SK-N-SH treated with all-trans-retinoic acid at 6 μM for 48 hours (cell line): ENCODE measurements around the gene TBL1XR1.
"Not testable (repeated sequence)": the region's sequence is repeated elsewhere in the genome, so short reads cannot be mapped to it uniquely, and the experiment has no call there.

Source experiments
- ATAC-seq: fragments of 200-7000 bp; cut with Tn5 transposase; 3 replicates; pipeline ENCODE4 v1.9.1; 2020; ENCODE audit warnings: mild to moderate bottlenecking, moderate library complexity
- ARNTL ChIP-seq: fragments of 450-650 bp; formaldehyde crosslinking; IDR thresholded peaks from 2 replicates; pipeline ENCODE4 v1.5.0; 2020; ENCODE audit warnings: low read depth, mild to moderate bottlenecking, moderate library complexity, borderline replicate concordance
- CREB5 ChIP-seq: fragments of 250-450 bp; sonication (Bioruptor Pico); IDR thresholded peaks from 2 replicates; pipeline ENCODE4 v1.5.1; 2020; ENCODE audit warnings: low read depth, mild to moderate bottlenecking, moderate library complexity
- CSDC2 ChIP-seq: fragments of 250-450 bp; sonication (Bioruptor Pico); IDR thresholded peaks from 2 replicates; pipeline ENCODE4 v1.5.0; 2020; ENCODE audit warnings: mild to moderate bottlenecking, moderate library complexity
- ESRRG ChIP-seq: fragments of 250-450 bp; sonication (Bioruptor Pico); IDR thresholded peaks from 2 replicates; pipeline ENCODE4 v1.6.1; 2021; ENCODE audit warnings: mild to moderate bottlenecking
- GLIS3 ChIP-seq: fragments of 250-450 bp; sonication (Bioruptor Pico); IDR thresholded peaks from 2 replicates; pipeline ENCODE4 v1.5.0; 2020; ENCODE audit warnings: mild to moderate bottlenecking, moderate library complexity
- ISL1 ChIP-seq: fragments of 250-450 bp; sonication (Bioruptor Pico); IDR thresholded peaks from 2 replicates; pipeline ENCODE4 v2.1.2; 2022; ENCODE audit warnings: mild to moderate bottlenecking, moderate library complexity
- OSR1 ChIP-seq: fragments of 250-450 bp; sonication (Bioruptor Pico); IDR thresholded peaks from 2 replicates; pipeline ENCODE4 v1.8.0; 2022; ENCODE audit warnings: moderate library complexity, mild to moderate bottlenecking, inconsistent platforms
- PPARA ChIP-seq: fragments of 250-450 bp; sonication (Bioruptor Pico); IDR thresholded peaks from 2 replicates; pipeline ENCODE4 v1.5.0; 2020; ENCODE audit warnings: mild to moderate bottlenecking, borderline replicate concordance
- RARB ChIP-seq: fragments of 250-450 bp; sonication (Bioruptor Pico); IDR thresholded peaks from 2 replicates; pipeline ENCODE4 v1.8.0; 2021; ENCODE audit warnings: mild to moderate bottlenecking, moderate library complexity
- SNAI2 ChIP-seq: fragments of 250-450 bp; sonication (Bioruptor Pico); IDR thresholded peaks from 2 replicates; pipeline ENCODE4 v1.5.0; 2020; ENCODE audit warnings: mild to moderate bottlenecking, moderate library complexity
- TCF4 ChIP-seq: fragments of 250-450 bp; sonication (Bioruptor Pico); IDR thresholded peaks from 2 replicates; pipeline ENCODE4 v1.8.0; 2021; ENCODE audit warnings: mild to moderate bottlenecking, moderate library complexity, borderline replicate concordance
- TOX ChIP-seq: fragments of 250-450 bp; sonication (Bioruptor Pico); IDR thresholded peaks from 2 replicates; pipeline ENCODE4 v1.8.0; 2021; ENCODE audit warnings: mild to moderate bottlenecking, moderate library complexity, borderline replicate concordance
- ZC3H10 ChIP-seq: fragments of 250-450 bp; sonication (Bioruptor Pico); IDR thresholded peaks from 2 replicates; pipeline ENCODE4 v1.5.1; 2021; ENCODE audit warnings: mild to moderate bottlenecking, moderate library complexity
- ZFP3 ChIP-seq: fragments of 250-450 bp; sonication (Bioruptor Pico); IDR thresholded peaks from 2 replicates; pipeline ENCODE4 v1.5.0; 2020; ENCODE audit warnings: mild to moderate bottlenecking, moderate library complexity
- ZFP30 ChIP-seq: fragments of 450-650 bp; formaldehyde crosslinking; IDR thresholded peaks from 2 replicates; pipeline ENCODE4 v1.5.0; 2022; ENCODE audit warnings: mild to moderate bottlenecking, moderate library complexity
- ZNF70 ChIP-seq: fragments of 450-650 bp; formaldehyde crosslinking; IDR thresholded peaks from 2 replicates; pipeline ENCODE4 v1.5.0; 2020; ENCODE audit warnings: mild to moderate bottlenecking, moderate library complexity
- ZNF8 ChIP-seq: fragments of 450-650 bp; formaldehyde crosslinking; IDR thresholded peaks from 2 replicates; pipeline ENCODE4 v1.5.0; 2020; ENCODE audit warnings: mild to moderate bottlenecking, moderate library complexity
- TF ChIP-seq, protein P1 (sequence below): fragments of 250-450 bp; sonication (Bioruptor Pico); IDR thresholded peaks from 2 replicates; pipeline ENCODE4 v1.5.0; 2020; ENCODE audit warnings: mild to moderate bottlenecking, moderate library complexity
- TF ChIP-seq, protein P2 (sequence below): fragments of 250-450 bp; sonication (Bioruptor Pico); IDR thresholded peaks from 2 replicates; pipeline ENCODE4 v1.8.0; 2020; ENCODE audit warnings: mild to moderate bottlenecking, moderate library complexity, borderline replicate concordance
- TF ChIP-seq, protein P3 (sequence below): fragments of 250-450 bp; sonication (Bioruptor Pico); IDR thresholded peaks from 2 replicates; pipeline ENCODE4 v1.5.1; 2021; ENCODE audit warnings: mild to moderate bottlenecking, moderate library complexity
- TF ChIP-seq, protein P4 (sequence below): fragments of 250-450 bp; sonication (Bioruptor Pico); IDR thresholded peaks from 2 replicates; pipeline ENCODE4 v1.8.0; 2021; ENCODE audit warnings: low read depth, mild to moderate bottlenecking, moderate library complexity, borderline replicate concordance

TBL1XR1 gene

GRCh38 chr3:177169936-177170722 is 27.2 kb downstream of the TBL1XR1 start (continued):
- TF ChIP-seq, protein P1, sequence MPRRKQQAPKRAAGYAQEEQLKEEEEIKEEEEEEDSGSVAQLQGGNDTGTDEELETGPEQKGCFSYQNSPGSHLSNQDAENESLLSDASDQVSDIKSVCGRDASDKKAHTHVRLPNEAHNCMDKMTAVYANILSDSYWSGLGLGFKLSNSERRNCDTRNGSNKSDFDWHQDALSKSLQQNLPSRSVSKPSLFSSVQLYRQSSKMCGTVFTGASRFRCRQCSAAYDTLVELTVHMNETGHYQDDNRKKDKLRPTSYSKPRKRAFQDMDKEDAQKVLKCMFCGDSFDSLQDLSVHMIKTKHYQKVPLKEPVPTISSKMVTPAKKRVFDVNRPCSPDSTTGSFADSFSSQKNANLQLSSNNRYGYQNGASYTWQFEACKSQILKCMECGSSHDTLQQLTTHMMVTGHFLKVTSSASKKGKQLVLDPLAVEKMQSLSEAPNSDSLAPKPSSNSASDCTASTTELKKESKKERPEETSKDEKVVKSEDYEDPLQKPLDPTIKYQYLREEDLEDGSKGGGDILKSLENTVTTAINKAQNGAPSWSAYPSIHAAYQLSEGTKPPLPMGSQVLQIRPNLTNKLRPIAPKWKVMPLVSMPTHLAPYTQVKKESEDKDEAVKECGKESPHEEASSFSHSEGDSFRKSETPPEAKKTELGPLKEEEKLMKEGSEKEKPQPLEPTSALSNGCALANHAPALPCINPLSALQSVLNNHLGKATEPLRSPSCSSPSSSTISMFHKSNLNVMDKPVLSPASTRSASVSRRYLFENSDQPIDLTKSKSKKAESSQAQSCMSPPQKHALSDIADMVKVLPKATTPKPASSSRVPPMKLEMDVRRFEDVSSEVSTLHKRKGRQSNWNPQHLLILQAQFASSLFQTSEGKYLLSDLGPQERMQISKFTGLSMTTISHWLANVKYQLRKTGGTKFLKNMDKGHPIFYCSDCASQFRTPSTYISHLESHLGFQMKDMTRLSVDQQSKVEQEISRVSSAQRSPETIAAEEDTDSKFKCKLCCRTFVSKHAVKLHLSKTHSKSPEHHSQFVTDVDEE (CRISPR knock-in tag), result no peak
- no peak for TF ChIP-seq ZFP30 (CRISPR knock-in tag)
- no peak for TF ChIP-seq ZNF8

DNA sequence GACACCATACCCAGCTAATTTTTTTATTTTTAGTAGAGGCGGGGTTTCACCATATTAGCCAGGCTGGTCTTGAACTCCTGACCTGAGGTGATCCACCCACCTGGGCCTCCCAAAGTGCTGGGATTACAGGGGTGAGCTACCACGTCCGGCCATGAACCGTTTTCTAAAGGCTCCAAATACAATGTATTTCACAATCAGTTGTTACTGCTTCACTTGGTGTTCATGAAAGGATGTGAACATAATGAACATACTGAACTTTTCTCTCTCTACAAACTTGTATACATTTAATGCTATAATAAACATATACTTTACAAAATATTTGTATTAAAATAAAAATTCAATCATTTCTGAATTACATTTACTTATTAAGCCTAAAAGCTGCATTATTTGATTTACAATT is 28.9 kb downstream of the TBL1XR1 start:
- ATAC-seq, result no peak

DNA sequence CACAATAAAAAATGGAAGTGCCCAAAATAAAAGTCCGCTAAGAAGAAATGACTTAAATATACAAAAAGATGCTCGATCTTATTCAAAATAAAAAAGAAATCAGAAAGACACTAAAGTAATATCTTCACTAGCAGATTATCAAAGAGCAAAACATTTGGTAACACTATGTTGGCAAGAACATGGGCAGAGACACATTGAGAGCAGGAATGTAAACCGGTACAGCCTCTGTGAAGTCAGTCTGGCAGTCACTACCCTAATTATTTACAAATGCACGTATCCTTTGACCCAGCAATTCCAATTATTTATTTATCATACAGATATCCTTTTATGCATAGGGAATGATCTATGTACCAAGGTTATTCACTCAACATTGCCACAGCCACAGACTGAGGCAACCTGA is 34.5 kb downstream of the TBL1XR1 start:
- no peak for ATAC-seq
- TF ChIP-seq, protein P2, sequence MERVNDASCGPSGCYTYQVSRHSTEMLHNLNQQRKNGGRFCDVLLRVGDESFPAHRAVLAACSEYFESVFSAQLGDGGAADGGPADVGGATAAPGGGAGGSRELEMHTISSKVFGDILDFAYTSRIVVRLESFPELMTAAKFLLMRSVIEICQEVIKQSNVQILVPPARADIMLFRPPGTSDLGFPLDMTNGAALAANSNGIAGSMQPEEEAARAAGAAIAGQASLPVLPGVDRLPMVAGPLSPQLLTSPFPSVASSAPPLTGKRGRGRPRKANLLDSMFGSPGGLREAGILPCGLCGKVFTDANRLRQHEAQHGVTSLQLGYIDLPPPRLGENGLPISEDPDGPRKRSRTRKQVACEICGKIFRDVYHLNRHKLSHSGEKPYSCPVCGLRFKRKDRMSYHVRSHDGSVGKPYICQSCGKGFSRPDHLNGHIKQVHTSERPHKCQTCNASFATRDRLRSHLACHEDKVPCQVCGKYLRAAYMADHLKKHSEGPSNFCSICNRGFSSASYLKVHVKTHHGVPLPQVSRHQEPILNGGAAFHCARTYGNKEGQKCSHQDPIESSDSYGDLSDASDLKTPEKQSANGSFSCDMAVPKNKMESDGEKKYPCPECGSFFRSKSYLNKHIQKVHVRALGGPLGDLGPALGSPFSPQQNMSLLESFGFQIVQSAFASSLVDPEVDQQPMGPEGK (CRISPR knock-in tag), result no peak
- TF ChIP-seq PPARA (CRISPR knock-in tag) (no peak), ZFP30 (CRISPR knock-in tag) (no peak), RARB (no peak), GLIS3 (CRISPR knock-in tag) (no peak), OSR1 (no peak), SNAI2 (no peak), TCF4 (CRISPR knock-in tag) (no peak), ZC3H10 (CRISPR knock-in tag) (no peak), CREB5 (CRISPR knock-in tag) (no peak), ESRRG (CRISPR knock-in tag) (no peak), CSDC2 (CRISPR knock-in tag) (no peak), ZFP3 (CRISPR knock-in tag) (no peak), ISL1 (no peak), ZNF8 (no peak), TOX (CRISPR knock-in tag) (no peak), ARNTL (CRISPR knock-in tag) (no peak)
- TF ChIP-seq, protein P3, sequence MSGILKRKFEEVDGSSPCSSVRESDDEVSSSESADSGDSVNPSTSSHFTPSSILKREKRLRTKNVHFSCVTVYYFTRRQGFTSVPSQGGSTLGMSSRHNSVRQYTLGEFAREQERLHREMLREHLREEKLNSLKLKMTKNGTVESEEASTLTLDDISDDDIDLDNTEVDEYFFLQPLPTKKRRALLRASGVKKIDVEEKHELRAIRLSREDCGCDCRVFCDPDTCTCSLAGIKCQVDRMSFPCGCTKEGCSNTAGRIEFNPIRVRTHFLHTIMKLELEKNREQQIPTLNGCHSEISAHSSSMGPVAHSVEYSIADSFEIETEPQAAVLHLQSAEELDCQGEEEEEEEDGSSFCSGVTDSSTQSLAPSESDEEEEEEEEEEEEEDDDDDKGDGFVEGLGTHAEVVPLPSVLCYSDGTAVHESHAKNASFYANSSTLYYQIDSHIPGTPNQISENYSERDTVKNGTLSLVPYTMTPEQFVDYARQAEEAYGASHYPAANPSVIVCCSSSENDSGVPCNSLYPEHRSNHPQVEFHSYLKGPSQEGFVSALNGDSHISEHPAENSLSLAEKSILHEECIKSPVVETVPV (CRISPR knock-in tag), result no peak
- TF ChIP-seq, protein P4, sequence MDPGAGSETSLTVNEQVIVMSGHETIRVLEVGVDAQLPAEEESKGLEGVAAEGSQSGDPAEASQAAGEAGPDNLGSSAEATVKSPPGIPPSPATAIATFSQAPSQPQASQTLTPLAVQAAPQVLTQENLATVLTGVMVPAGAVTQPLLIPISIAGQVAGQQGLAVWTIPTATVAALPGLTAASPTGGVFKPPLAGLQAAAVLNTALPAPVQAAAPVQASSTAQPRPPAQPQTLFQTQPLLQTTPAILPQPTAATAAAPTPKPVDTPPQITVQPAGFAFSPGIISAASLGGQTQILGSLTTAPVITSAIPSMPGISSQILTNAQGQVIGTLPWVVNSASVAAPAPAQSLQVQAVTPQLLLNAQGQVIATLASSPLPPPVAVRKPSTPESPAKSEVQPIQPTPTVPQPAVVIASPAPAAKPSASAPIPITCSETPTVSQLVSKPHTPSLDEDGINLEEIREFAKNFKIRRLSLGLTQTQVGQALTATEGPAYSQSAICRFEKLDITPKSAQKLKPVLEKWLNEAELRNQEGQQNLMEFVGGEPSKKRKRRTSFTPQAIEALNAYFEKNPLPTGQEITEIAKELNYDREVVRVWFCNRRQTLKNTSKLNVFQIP, result no peak
- TF ChIP-seq, protein P1 (CRISPR knock-in tag), result no peak

More for the DNA sequence above, 28.9 kb downstream of the TBL1XR1 start:
- TF ChIP-seq CSDC2 (CRISPR knock-in tag) (no peak), ZC3H10 (CRISPR knock-in tag) (no peak), ISL1 (no peak), PPARA (CRISPR knock-in tag) (no peak), TOX (CRISPR knock-in tag) (no peak), ZNF70 (CRISPR knock-in tag) (no peak)
- TF ChIP-seq, protein P3 (CRISPR knock-in tag), result no peak

- not testable (repeated sequence) for ATAC-seq
Observed at GRCh38 chr3:177161603-177162002, 35.7 kb downstream of the TBL1XR1 start.
